HAP-1 (cell line): Measurements from ENCODE around the gene FRMD4A.
"Not testable (repeated sequence)": the region's sequence is repeated elsewhere in the genome, so short reads cannot be mapped to it uniquely, and the experiment has no call there.

Experiments
- DNase-seq, 2 experiments: peaks; one replicate each; pipeline ENCODE4 v3.0.0-alpha.2; 2016 to 2020; ENCODE audit warnings: low spot score in 2 of 2
- H3K27me3 ChIP-seq: fragments of 250-450 bp; sonication (Bioruptor Pico); 2 replicates; pipeline ENCODE4 v1.5.1; 2020; ENCODE audit warnings: low read depth, mild to moderate bottlenecking, moderate library complexity
- H3K36me3 ChIP-seq: fragments of 250-450 bp; sonication (Bioruptor Pico); replicated peaks from 2 replicates; pipeline ENCODE4 v1.5.1; 2020; ENCODE audit warnings: mild to moderate bottlenecking
- H3K4me1 ChIP-seq: fragments of 250-450 bp; sonication (Bioruptor Pico); 2 replicates; pipeline ENCODE4 v1.5.1; 2020; ENCODE audit warnings: mild to moderate bottlenecking
- H3K4me3 ChIP-seq: fragments of 250-450 bp; sonication (Bioruptor Pico); 2 replicates; pipeline ENCODE4 v1.5.1; 2020; ENCODE audit warnings: mild to moderate bottlenecking, moderate library complexity
- H3K9me3 ChIP-seq: fragments of 250-450 bp; sonication (Bioruptor Pico); 2 replicates; pipeline ENCODE4 v1.5.1; 2020; ENCODE audit warnings: mild to moderate bottlenecking, moderate library complexity
- in situ Hi-C: fragments of 300-500 bp; cut with MboI; formaldehyde crosslinking; loops from 3 replicates; pipeline ENCODE4 v1.14.3; 2020; ENCODE audit warnings: low sequenced_read_pairs, inconsistent platforms, mixed read lengths

The FRMD4A gene

DNA sequence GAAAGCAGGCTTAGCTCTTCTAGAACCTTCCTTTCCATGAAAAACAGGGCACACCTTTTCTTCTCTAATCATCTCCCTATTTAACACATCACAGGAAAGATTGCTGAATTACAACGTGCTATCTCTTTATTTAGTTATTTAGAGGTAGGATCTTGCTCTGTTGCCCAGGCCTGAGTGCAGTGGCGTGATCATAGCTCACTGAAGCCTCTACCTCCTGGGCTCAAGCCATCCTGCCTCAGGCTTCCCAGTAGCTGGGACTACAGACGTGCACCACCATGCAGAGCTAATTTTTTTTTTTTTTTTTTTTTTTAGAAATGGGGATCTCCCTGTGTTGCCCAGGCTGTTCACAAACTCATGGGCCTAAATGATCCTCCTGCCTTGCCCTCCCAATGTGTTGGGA is 492.8 kb downstream of the FRMD4A start:
- in situ Hi-C loops: no loop called here
- H3K9me3 ChIP-seq: no peaks in the 10 kb centered on the region
- no peaks in the 10 kb centered on the region for H3K36me3 ChIP-seq
- DNase-seq: no peak
- H3K27me3 ChIP-seq: no peaks in the 10 kb centered on the region
- H3K4me3 ChIP-seq: no peak overlapping the region
- H3K4me1 ChIP-seq: peaks cover 7% of the 10 kb centered on the region

DNA sequence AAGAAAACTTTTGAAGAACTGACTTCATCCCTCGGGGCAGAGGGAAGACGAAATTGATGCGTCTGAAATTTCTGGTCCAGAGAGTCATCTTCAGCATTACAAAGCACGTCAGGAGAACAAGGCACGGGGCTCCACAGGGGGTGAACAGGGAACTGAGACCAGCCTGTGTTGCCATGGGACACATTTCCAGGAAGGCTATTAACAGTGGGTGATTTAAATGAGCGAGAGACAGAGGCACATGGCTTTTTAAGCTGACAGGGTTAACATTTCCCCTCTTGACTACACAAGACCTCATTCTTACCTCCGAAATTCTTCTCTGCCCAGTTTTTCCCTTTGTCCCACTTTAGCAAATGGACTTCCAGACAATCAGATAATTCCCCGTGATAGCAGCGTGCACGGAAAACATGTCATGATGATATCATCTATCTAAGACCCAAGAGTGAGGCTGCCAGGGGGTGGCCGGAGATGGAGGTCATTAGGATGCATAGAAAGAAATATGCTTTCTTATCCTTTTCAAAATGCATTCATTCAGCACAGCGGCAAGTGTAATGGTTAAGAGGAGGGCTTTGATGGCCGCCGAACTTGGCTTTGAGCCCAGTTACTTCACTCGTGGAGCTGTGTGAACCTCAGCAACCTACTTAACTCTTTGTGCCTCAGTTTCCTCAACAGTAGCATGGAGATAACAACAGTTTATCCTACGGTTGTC is 496.0 kb downstream of the FRMD4A start:
- no peak overlapping the region for H3K4me3 ChIP-seq

DNA sequence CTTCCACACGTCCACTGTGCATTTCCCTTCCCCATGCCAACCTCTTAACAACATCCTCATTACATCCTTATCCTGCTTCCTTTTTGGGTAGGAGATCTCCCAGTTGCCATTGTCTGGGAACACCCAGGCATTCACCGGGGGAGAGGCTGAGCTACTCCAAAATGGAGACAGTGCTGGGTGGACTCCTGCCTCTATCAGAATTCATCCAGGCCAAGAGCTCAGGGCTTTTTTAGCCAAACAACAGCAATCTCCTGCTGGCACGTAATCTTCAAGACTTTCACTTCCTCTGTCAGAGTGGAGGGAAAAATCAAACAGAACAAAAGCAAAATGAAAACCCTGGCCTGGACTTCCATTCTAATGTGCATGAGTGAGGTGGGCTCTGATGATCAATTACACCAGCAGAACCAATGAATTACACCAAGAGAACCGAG is 499.0 kb downstream of the FRMD4A start:
- Histone ChIP-seq H3K36me3 (no peaks in the 10 kb centered on the region), H3K4me3 (no peak overlapping the region), H3K4me1 (peaks cover 7% of the 10 kb centered on the region), H3K27me3 (no peaks in the 10 kb centered on the region), H3K9me3 (no peaks in the 10 kb centered on the region)
- no peak for DNase-seq
- in situ Hi-C loops: no loop called here

More for the DNA sequence above, 496.0 kb downstream of the FRMD4A start:
- no peaks in the 10 kb centered on the region for H3K27me3 ChIP-seq
- in situ Hi-C loops: no loop called here
- DNase-seq: peak; percentile 14 to 41
- peaks cover 7% of the 10 kb centered on the region for H3K4me1 ChIP-seq
- H3K36me3 ChIP-seq: no peaks in the 10 kb centered on the region
- no peaks in the 10 kb centered on the region for H3K9me3 ChIP-seq

DNA sequence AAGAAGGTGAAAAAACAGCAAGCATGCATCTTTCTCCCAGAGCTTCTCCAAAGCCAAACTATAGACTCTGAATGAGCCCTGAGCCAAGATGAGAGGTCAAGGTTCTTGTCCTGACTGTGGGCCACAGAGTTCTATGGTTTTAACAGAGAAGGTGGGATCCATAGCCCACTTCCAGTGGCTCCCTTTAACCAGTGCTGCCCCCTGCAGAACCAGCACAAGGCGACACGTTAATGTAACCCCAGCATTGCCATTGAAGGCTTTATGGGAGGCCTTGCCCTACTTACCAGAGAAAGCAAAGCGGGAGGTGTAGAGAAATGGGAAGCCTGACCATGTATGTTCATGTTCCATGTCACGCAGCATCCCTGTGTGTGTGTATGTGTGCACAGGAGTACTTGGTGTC is 500.3 kb downstream of the FRMD4A start:
- Histone ChIP-seq H3K4me3 (no peak overlapping the region), H3K4me1 (peaks cover 7% of the 10 kb centered on the region), H3K9me3 (no peaks in the 10 kb centered on the region), H3K27me3 (no peaks in the 10 kb centered on the region), H3K36me3 (no peaks in the 10 kb centered on the region)
- in situ Hi-C loops: no loop called here
- no peak for DNase-seq

- Histone ChIP-seq H3K27me3 (no peaks in the 10 kb centered on the region), H3K4me1 (peaks cover 4% of the 10 kb centered on the region), H3K4me3 (no peak overlapping the region), H3K36me3 (no peaks in the 10 kb centered on the region), H3K9me3 (no peaks in the 10 kb centered on the region)
- DNase-seq: no peak
- in situ Hi-C loops: no loop called here
Measured at GRCh38 chr10:13829790-13830189, 500.9 kb downstream of the FRMD4A start.

GRCh38 chr10:13828284-13828683 is 502.4 kb downstream of the FRMD4A start:
- H3K36me3 ChIP-seq, H3K9me3 ChIP-seq, in situ Hi-C loops, DNase-seq, H3K27me3 ChIP-seq, H3K4me1 ChIP-seq, H3K4me3 ChIP-seq: not testable (repeated sequence)

- in situ Hi-C loops: no loop called here
- DNase-seq: no peak
Measured at GRCh38 chr10:13827076-13827797, 503.5 kb downstream of the FRMD4A start.

DNA sequence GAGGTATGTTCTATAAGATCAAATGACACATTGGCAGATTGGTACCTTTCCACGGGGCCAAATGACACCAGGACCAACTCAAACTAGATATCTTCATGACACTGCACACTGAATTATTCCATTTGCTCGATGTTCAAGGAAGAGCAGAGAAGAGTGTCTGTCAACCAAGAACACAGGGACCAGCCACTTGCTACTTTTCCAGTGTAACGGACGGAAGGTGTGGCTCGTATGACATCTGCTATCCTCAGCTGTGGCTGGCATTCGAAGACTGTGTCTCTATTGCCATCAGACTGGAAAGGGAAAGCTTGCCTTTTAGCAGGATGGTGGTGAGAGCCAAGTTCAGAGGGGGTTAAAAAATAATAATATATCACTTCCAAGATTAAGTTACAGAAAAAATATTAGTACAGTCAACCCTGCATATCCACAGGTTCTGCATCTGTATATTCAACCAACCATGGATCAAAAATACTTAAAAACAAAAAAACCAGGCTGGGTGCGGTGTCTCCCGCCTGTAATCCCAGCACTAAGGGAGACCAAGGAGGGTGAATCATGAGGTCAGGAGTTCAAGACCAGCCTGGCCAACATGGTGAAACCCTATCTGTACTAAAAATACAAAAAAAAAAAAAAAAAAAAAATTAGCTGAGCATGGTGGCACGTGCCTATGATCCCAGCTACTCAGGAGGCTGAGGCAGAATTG is 506.9 kb downstream of the FRMD4A start:
- H3K36me3 ChIP-seq: no peaks in the 10 kb centered on the region
- H3K9me3 ChIP-seq: no peaks in the 10 kb centered on the region
- H3K27me3 ChIP-seq: no peaks in the 10 kb centered on the region
- H3K4me3 ChIP-seq: no peak overlapping the region
- H3K4me1 ChIP-seq: no peaks in the 10 kb centered on the region; the same call in 1 of the 2 replicates
- in situ Hi-C loops: no loop called here
- DNase-seq: no peak

More at GRCh38 chr10:13827076-13827797, 503.5 kb downstream of the FRMD4A start:
- Histone ChIP-seq H3K9me3 (no peaks in the 10 kb centered on the region), H3K27me3 (no peaks in the 10 kb centered on the region), H3K4me3 (no peak overlapping the region), H3K4me1 (no peaks in the 10 kb centered on the region; the same call in 1 of the 2 replicates), H3K36me3 (no peaks in the 10 kb centered on the region)

DNA sequence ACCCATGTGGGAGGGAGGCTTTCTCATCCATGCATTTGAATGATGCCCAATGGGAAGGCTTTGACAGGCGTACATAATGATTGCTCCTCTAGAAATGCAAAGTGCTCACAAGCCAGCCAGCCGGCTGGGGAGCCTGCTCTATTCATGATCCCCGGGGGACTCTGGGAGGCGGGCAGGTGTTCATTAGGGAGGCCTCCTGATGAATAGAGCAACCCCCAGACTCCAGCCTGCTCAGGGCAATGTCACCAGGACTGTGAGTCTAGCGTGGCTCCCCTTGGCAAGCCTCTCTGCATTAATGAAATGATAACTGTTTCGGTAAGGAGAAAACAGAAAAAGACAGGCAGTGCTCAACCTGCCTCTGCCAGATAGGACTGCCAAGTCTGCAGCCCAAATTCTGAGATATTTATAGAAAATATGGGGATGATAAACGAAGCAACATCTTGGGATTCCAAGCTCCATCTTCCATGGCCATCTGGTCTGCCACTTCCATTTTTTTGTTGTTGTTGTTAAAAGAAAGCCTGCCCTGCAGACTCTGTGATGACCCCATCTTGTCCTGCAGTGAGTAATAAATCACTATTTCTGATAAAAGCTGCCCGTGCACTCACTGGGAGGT is 507.5 kb downstream of the FRMD4A start:
- DNase-seq: peak in 1 of 2 experiments; percentile 33
- H3K36me3 ChIP-seq: no peaks in the 10 kb centered on the region
- H3K4me3 ChIP-seq: no peak overlapping the region
- H3K4me1 ChIP-seq: no peaks in the 10 kb centered on the region; the same call in 1 of the 2 replicates
- in situ Hi-C loops: no loop called here
- no peaks in the 10 kb centered on the region for H3K9me3 ChIP-seq
- no peaks in the 10 kb centered on the region for H3K27me3 ChIP-seq

DNA sequence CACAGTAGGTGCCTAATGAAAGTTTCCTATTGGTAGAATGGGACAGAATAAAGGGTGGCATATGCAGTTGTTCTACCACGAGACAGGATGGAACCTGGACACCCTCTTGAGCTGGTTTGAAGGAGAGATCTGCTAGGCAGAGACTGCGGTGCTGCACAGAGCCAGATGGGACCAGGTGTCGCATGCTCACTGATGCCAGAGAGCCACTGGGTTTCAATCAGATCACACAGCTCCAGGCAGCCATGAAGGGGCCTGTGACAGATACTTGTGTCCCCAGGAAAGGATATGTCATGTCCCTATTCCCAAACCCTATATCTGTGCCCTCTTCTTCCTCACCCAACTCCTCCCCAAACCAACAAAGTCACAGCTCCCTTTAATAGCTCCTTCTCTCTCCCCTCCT is 508.2 kb downstream of the FRMD4A start:
- H3K4me1 ChIP-seq: no peaks in the 10 kb centered on the region; the same call in 1 of the 2 replicates
- H3K9me3 ChIP-seq: no peaks in the 10 kb centered on the region
- no peak for DNase-seq
- H3K4me3 ChIP-seq: no peak overlapping the region
- no peaks in the 10 kb centered on the region for H3K36me3 ChIP-seq
- in situ Hi-C loops: no loop called here
- H3K27me3 ChIP-seq: no peaks in the 10 kb centered on the region

DNA sequence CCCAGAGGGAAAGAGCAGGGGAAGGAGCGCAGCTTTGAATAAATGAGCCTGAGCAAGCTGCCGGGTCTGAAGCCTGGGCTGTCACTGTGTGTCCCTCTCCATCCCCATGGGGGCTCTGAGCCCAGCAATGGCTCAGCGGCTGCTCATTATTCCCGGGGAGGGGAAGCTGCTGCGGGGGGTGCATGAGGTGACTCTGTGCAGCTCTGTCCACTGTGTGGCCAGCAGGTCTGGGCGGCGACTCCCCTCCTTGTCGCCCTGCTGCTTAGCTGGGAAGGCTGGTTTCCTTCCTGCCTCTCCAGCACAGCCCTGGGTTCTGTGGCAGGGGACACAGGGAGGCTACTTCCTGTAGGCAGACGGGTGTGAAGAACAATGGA is 509.8 kb downstream of the FRMD4A start:
- Histone ChIP-seq H3K4me1 (no peaks in the 10 kb centered on the region), H3K4me3 (no peak overlapping the region), H3K9me3 (no peaks in the 10 kb centered on the region), H3K27me3 (no peaks in the 10 kb centered on the region), H3K36me3 (no peaks in the 10 kb centered on the region)
- no peak for DNase-seq
- in situ Hi-C loops: no loop called here

- DNase-seq: no peak
- no peaks in the 10 kb centered on the region for H3K4me1 ChIP-seq
- in situ Hi-C loops: no loop called here
- H3K9me3 ChIP-seq: no peaks in the 10 kb centered on the region
- no peaks in the 10 kb centered on the region for H3K27me3 ChIP-seq
- H3K36me3 ChIP-seq: no peaks in the 10 kb centered on the region
- no peak overlapping the region for H3K4me3 ChIP-seq
Measured at GRCh38 chr10:13820119-13820963, 510.4 kb downstream of the FRMD4A start.
